HepG2 (cell line): ENCODE measurements around the gene KRT82. TPM values are rescaled to one million over a fixed set of nuclear protein-coding genes. Genes with fewer than 3 reads are reported as not detected.

Experiments
- ATAC-seq: fragments of 200-7000 bp; cut with Tn5 transposase; 3 replicates; pipeline ENCODE4 v1.9.1; 2020; ENCODE audit warnings: mild to moderate bottlenecking, moderate library complexity
- BruUV-seq: library from RNA; stranded (reverse); fragments of 400-500 nt; replicated peaks from 2 replicates; lab custom pipeline; 2021; lab: Mats Ljungman, UMichigan
- CTCF ChIA-PET: fragments of 300-600 bp; formaldehyde crosslinking; extraction: SDS; loops from one replicate; lab custom pipeline; 2021; ENCODE audit warnings: low total read pairs, inconsistent platforms, low intra/inter-chr PET ratio; lab: Yijun Ruan, JAX
- POLR2A ChIA-PET: fragments of 350-600 bp; sonication (Branson Sonifier 250); formaldehyde crosslinking; loops from one replicate; lab custom pipeline; 2020; ENCODE audit warnings: antibody characterized with exemption, inconsistent platforms; lab: Yijun Ruan, JAX
- DNase-seq: peaks from one replicate; pipeline ENCODE4 v3.0.0-alpha.2; 2015; ENCODE audit warnings: low spot score
- FAIRE-seq: peaks from 3 replicates; lab custom pipeline; 2011; peaks lifted over from hg19 to GRCh38; lab: Jason Lieb, UNC
- H2AFZ ChIP-seq: one replicate; pipeline ENCODE4 v1.6.1; 2011; ENCODE audit warnings: low read length, inconsistent platforms
- H3K27ac ChIP-seq: fragments of 300-600 bp; 3 replicates; pipeline ENCODE4 v1.8.0; 2011; ENCODE audit warnings: mixed run types, mild to moderate bottlenecking, mixed read lengths, low read length, inconsistent platforms; ENCODE audit not compliant: insufficient read depth; ENCODE audit errors: extremely low read length
- H3K27me3 ChIP-seq, 2 experiments: fragments of 200-600 bp in 1 of 2; 2 replicates in 1 of 2; 3 replicates in 1 of 2; pipeline versions ENCODE4 v1.6.0 to v1.8.0; 2011; ENCODE audit warnings: low read length in 2 of 2, mild to moderate bottlenecking in 2 of 2, moderate library complexity in 2 of 2, inconsistent platforms in 1 of 2; ENCODE audit not compliant: insufficient read depth in 2 of 2, control insufficient read depth in 1 of 2
- H3K36me3 ChIP-seq, 2 experiments: fragments of 200-600 bp in 1 of 2; replicated peaks in 1 of 2; 2 replicates in 1 of 2; 3 replicates in 1 of 2; pipeline versions ENCODE4 v1.5.1 to v1.8.0; 2011; ENCODE audit warnings: low read length in 2 of 2, inconsistent platforms in 1 of 2; ENCODE audit not compliant: insufficient read depth in 2 of 2, control insufficient read depth in 1 of 2
- H3K4me1 ChIP-seq: 2 replicates; pipeline ENCODE4 v1.5.1; 2012; ENCODE audit warnings: low read length, inconsistent platforms; ENCODE audit not compliant: insufficient read depth
- H3K4me2 ChIP-seq: 2 replicates; pipeline ENCODE4 v1.6.0; 2011; ENCODE audit warnings: low read depth, low read length, inconsistent platforms
- H3K4me3 ChIP-seq, 3 experiments: fragments of 200-600 bp in 1 of 3; sonication (generic), shearing (Covaris generic) in 1 of 3; replicated peaks in 1 of 3; 2 replicates each; pipeline ENCODE4 v1.5.1; 2011 to 2016; ENCODE audit warnings: low read length in 3 of 3, inconsistent platforms in 2 of 3, low read depth in 2 of 3, mild to moderate bottlenecking in 2 of 3, control low read depth in 1 of 3, mixed read lengths in 1 of 3; ENCODE audit not compliant: insufficient read depth in 1 of 3
- H3K79me2 ChIP-seq: one replicate; pipeline ENCODE4 v1.6.1; 2011; ENCODE audit warnings: low read length, inconsistent platforms; ENCODE audit not compliant: insufficient read depth
- H3K9ac ChIP-seq: 2 replicates; pipeline ENCODE4 v1.6.0; 2011; ENCODE audit warnings: mild to moderate bottlenecking, low read depth, low read length, inconsistent platforms; ENCODE audit not compliant: insufficient read depth
- H3K9me3 ChIP-seq: 2 replicates; pipeline ENCODE4 v1.5.1; 2012; ENCODE audit warnings: mild to moderate bottlenecking, low read length
- H4K20me1 ChIP-seq: 2 replicates; pipeline ENCODE4 v1.6.0; 2011; ENCODE audit warnings: inconsistent platforms, mild to moderate bottlenecking, low read length, moderate library complexity; ENCODE audit not compliant: insufficient read depth
- AKAP8 ChIP-seq: sonication (generic); formaldehyde crosslinking; IDR thresholded peaks from 2 replicates; pipeline ENCODE4 v1.5.1; 2020; ENCODE audit warnings: mild to moderate bottlenecking, missing genetic modification reagents
- CEBPB ChIP-seq: IDR thresholded peaks from 2 replicates; pipeline ENCODE4 v1.6.1; 2011; ENCODE audit warnings: low read depth, low read length, improper control_type of control experiment, borderline replicate concordance
- IRF2 ChIP-seq: IDR thresholded peaks from 2 replicates; pipeline ENCODE4 v1.6.1; 2018; ENCODE audit warnings: missing genetic modification reagents, missing compliant biosample characterization
- MTA3 ChIP-seq: sonication (generic); formaldehyde crosslinking; IDR thresholded peaks from 2 replicates; pipeline ENCODE4 v1.4.0; 2020; ENCODE audit warnings: missing genetic modification reagents
- PAF1 ChIP-seq: IDR thresholded peaks from 2 replicates; pipeline ENCODE4 v1.6.1; 2016; ENCODE audit warnings: missing genetic modification reagents, missing compliant biosample characterization
- REXO4 ChIP-seq: sonication (generic); formaldehyde crosslinking; IDR thresholded peaks from 2 replicates; pipeline ENCODE4 v1.8.0; 2022; ENCODE audit warnings: missing genetic modification reagents, mild to moderate bottlenecking, borderline replicate concordance
- ZFP36L2 ChIP-seq: sonication (generic); formaldehyde crosslinking; IDR thresholded peaks from 2 replicates; pipeline ENCODE4 v1.4.0; 2020; ENCODE audit warnings: missing genetic modification reagents
- ZNF10 ChIP-seq: sonication (generic); formaldehyde crosslinking; IDR thresholded peaks from 2 replicates; pipeline ENCODE4 v1.4.0; 2020; ENCODE audit warnings: mild to moderate bottlenecking, low read depth, missing genetic modification reagents, borderline replicate concordance
- ZNF367 ChIP-seq: sonication (generic); formaldehyde crosslinking; IDR thresholded peaks from 2 replicates; pipeline ENCODE4 v1.4.0; 2020; ENCODE audit warnings: missing genetic modification reagents, borderline replicate concordance
- ZNF451 ChIP-seq: sonication (generic); formaldehyde crosslinking; IDR thresholded peaks from 2 replicates; pipeline ENCODE4 v1.5.0; 2020; ENCODE audit warnings: mild to moderate bottlenecking, missing genetic modification reagents
- WGBS: methylation state at CpG from one replicate; pipeline ENCODE4 v1.1.6; 2017; ENCODE audit warnings: low lambda C conversion rate; 5-methylcytosine and 5-hydroxymethylcytosine counted together
- in situ Hi-C: cut with HindIII; loops from 2 replicates; pipeline ENCODE4 v1.10.0; 2017; ENCODE audit warnings: low pct_unique_long_range_greater_than_20kb; ENCODE audit not compliant: extremely low pct_ligation_motif_present
- intact Hi-C: fragments of 100-400 bp; cut with micrococcal nuclease; formaldehyde crosslinking; loops from one replicate; pipeline ENCODE4 v1.10.0; 2022; ENCODE audit not compliant: unreplicated experiment
- polyA plus RNA-seq, 8 experiments: library from polyadenylated mRNA; depleted of rRNA in 3 of 8; stranded (reverse) in 7 of 8; unstranded in 1 of 8; fragments of >200 nt; fragmentation: Illumina TruSeq in 4 of 8; extraction: Trizol in 4 of 8; gene quantifications; 2 replicates each; pipeline versions ENCODE4 v1.2.1 to v1.2.3, GENCODE V29; 2011 to 2016; ENCODE audit warnings: low read depth in 4 of 8, missing spikeins in 1 of 8, mixed read lengths in 1 of 8; ENCODE audit not compliant: insufficient read depth in 1 of 8
- total RNA-seq, 5 experiments: library from RNA; depleted of rRNA; stranded (reverse); fragments of >200 nt; fragmentation: Illumina TruSeq; extraction: Trizol; gene quantifications; 2 replicates each; pipeline ENCODE4 v1.2.3, GENCODE V29; 2016; ENCODE audit warnings: low read depth in 1 of 5
- TF ChIP-seq, protein P1 (sequence below): sonication (generic); formaldehyde crosslinking; IDR thresholded peaks from 2 replicates; pipeline ENCODE4 v1.8.0; 2022; ENCODE audit warnings: mild to moderate bottlenecking, missing genetic modification reagents
- TF ChIP-seq, protein P2 (sequence below): sonication (generic); formaldehyde crosslinking; IDR thresholded peaks from 2 replicates; pipeline ENCODE4 v1.4.0; 2020; ENCODE audit warnings: missing genetic modification reagents

KRT82 gene
- total and polyA plus RNA-seq, 2 of the 13 experiments (the other 11 are each of a cell fraction or from before 2014, with no cell fraction given), result not detected

DNA sequence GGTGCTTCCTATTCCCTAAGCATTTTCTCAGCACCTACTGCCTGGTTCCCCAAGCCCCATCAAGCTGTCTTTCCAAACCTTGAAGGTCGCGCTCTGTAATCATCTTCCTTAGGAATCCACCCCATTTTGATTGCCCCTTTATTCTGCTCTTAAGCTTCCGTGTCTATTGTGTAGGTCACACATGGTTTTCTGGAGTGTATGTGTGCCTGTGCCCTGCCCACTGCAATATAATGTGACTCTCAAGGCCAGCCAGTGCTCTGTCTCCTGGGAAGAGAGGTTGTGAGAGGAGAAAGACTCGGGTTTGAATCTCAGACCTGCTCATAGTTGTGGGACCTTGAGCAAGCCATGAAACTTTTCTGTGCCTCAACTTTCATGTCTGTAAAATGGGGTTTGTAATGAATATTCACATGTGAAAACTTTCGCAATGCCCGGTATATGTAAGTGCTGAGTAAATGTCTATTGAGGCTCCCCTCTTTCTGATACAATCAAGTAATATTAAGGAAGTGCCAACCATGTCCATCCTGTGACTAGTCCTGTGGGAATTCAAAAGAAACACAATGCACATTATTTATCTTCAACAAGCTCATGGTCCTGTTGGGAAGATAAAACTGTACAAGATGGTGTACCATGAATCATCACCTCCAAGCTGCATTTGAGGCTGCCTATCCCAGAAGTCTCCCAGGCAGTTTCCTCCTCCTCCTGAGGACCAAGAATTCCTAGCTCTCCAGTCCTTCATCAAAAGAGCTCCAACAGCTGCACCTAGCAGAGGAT, 28.8 kb upstream of the KRT82 start:
- no peak overlapping the region for H3K27ac ChIP-seq
- no TSS peak for BruUV-seq

DNA sequence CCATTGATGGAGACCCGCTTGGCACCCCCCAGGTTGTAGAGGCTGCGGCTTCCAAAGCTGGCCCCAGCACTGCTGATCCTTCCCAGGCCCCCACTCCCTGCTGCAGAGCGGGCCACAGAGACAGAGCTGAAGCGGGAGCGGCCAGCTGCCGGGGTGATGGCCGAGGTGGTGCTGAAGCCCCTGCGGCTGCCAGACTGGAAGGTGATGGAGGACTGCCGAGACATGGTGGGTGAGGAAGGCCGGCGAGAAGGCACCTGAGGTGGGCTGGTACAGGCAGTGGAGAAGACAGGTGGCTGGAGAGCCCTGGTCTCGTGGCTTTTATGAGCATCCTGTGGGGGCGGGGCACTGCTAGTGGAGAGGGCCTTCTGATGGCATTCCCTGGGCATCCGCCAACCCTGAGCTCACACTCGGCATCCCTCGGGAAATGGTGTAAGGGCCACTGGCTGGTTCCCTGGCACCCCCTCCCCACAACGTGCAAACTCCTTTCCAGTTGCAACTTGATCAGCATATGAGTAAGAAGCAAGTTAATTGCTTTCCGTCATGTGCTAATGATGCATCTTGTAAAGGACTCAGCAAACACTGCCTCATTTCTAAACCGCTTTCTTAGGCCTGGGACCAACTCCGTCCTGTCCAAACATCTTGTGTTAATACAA, 28.1 kb upstream of the KRT82 start, which contains the start of gene KRT75:
KRT75 (minus strand) TSS at position 291 of the 653 bp plus-strand sequence; CDS start at position 224, 67 bp downstream.
- in situ Hi-C loops (no loop called here), intact Hi-C loops (no loop called here)
- POLR2A ChIA-PET, result no interaction called here
- Histone ChIP-seq H3K27me3 (peaks cover 5 to 7% of the 10 kb centered on the region in 2 experiments; a peak in 3 of 5 replicates), H4K20me1 (no peaks in the 10 kb centered on the region), H3K4me2 (no peak within 1 kb of the TSS), H3K4me3 (no peak within 1 kb of the TSS), H3K4me1 (no peaks in the 10 kb centered on the region; the same call in 1 of the 2 replicates), H2AFZ (no peak within 1 kb of the TSS), H3K9ac (no peak within 1 kb of the TSS), H3K9me3 (no peaks in the 10 kb centered on the region), H3K36me3 (no peaks in the 10 kb centered on the region), H3K27ac (no peak within 1 kb of the TSS), H3K79me2 (no peaks in the 10 kb centered on the region)
- BruUV-seq, result no TSS peak
- ATAC-seq (no peak), DNase-seq (no peak), FAIRE-seq (no peak)
- WGBS, result 57% methylated on average over 12 of the region's 20 CpGs
- CTCF ChIA-PET, result no interaction called here
- no peak for TF ChIP-seq REXO4 (CRISPR knock-in tag)
- TF ChIP-seq AKAP8 (CRISPR knock-in tag), result no peak
- no peak for TF ChIP-seq MTA3 (CRISPR knock-in tag)
- no peak for TF ChIP-seq PAF1
- no peak for TF ChIP-seq ZNF10 (CRISPR knock-in tag)
- TF ChIP-seq, protein P1, sequence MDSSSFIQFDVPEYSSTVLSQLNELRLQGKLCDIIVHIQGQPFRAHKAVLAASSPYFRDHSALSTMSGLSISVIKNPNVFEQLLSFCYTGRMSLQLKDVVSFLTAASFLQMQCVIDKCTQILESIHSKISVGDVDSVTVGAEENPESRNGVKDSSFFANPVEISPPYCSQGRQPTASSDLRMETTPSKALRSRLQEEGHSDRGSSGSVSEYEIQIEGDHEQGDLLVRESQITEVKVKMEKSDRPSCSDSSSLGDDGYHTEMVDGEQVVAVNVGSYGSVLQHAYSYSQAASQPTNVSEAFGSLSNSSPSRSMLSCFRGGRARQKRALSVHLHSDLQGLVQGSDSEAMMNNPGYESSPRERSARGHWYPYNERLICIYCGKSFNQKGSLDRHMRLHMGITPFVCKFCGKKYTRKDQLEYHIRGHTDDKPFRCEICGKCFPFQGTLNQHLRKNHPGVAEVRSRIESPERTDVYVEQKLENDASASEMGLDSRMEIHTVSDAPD, result no peak
- TF ChIP-seq ZNF451, result no peak
- no peak for TF ChIP-seq IRF2 (CRISPR knock-in tag)
- TF ChIP-seq ZNF367 (CRISPR knock-in tag), result no peak
- TF ChIP-seq, protein P2, sequence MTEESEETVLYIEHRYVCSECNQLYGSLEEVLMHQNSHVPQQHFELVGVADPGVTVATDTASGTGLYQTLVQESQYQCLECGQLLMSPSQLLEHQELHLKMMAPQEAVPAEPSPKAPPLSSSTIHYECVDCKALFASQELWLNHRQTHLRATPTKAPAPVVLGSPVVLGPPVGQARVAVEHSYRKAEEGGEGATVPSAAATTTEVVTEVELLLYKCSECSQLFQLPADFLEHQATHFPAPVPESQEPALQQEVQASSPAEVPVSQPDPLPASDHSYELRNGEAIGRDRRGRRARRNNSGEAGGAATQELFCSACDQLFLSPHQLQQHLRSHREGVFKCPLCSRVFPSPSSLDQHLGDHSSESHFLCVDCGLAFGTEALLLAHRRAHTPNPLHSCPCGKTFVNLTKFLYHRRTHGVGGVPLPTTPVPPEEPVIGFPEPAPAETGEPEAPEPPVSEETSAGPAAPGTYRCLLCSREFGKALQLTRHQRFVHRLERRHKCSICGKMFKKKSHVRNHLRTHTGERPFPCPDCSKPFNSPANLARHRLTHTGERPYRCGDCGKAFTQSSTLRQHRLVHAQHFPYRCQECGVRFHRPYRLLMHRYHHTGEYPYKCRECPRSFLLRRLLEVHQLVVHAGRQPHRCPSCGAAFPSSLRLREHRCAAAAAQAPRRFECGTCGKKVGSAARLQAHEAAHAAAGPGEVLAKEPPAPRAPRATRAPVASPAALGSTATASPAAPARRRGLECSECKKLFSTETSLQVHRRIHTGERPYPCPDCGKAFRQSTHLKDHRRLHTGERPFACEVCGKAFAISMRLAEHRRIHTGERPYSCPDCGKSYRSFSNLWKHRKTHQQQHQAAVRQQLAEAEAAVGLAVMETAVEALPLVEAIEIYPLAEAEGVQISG, result no peak

More for the DNA sequence above, 28.8 kb upstream of the KRT82 start:
- TF ChIP-seq CEBPB, result 0 out of 2 replicates have a peak, but pooled peaks have one; percentile 15
- no peak for TF ChIP-seq ZFP36L2 (CRISPR knock-in tag)
- FAIRE-seq (no peak), ATAC-seq (no peak), DNase-seq (no peak)
- Histone ChIP-seq H3K9ac (no peak overlapping the region), H3K4me3 (no peak overlapping the region), H3K79me2 (no peaks in the 10 kb centered on the region), H3K4me2 (no peak overlapping the region), H4K20me1 (no peaks in the 10 kb centered on the region), H3K36me3 (no peaks in the 10 kb centered on the region), H3K27me3 (peaks cover 5 to 7% of the 10 kb centered on the region in 2 experiments; a peak in 3 of 5 replicates), H2AFZ (no peak overlapping the region), H3K4me1 (no peaks in the 10 kb centered on the region; the same call in 1 of the 2 replicates), H3K9me3 (no peaks in the 10 kb centered on the region)
- 72% methylated on average over 6 of the region's 6 CpGs for WGBS
- in situ Hi-C loops, result no loop called here
- intact Hi-C loops, result no loop called here
- ChIA-PET POLR2A (no interaction called here), CTCF (no interaction called here)
